Sigmoid colon (tissue), 4 donors: ENCODE measurements around the gene GPR137C.

ENCODE experiments used
- CTCF ChIP-seq, 4 experiments: fragments of 450-650 bp in 3 of 4; fragments of 200-600 bp in 1 of 4; IDR thresholded peaks; one replicate each; pipeline ENCODE4 v1.5.1; 2016 to 2019; ENCODE audit warnings: antibody characterized with exemption in 4 of 4, mild to moderate bottlenecking in 3 of 4, moderate library complexity in 2 of 4
- POLR2AphosphoS5 ChIP-seq, 4 donors: sonication (generic); formaldehyde crosslinking; IDR thresholded peaks; one replicate each; pipeline ENCODE4 v1.6.1; 2017; ENCODE audit warnings: antibody characterized with exemption in 4 of 4

DNA sequence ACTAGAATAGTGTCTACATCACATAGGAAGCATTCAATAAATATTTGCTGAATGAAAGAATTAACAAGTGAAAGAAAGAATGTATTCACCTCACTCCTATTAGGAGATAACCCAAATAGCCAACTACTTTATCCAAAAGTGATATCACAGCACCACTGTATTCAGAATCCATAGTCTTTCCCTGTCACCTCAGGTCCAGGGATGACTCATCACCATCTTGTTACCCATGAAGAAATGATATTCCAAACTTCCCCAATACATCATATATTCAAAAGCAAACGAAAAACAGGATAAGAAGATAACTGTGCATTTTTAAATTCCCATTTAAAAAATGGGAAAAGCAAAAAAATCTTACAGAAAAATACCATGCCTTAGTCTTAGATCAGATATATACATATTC lies 39.4 kb upstream of the GPR137C start:
- no peak for TF ChIP-seq CTCF (IDR thresholded peaks at IDR 0.05)
- no peak for TF ChIP-seq POLR2AphosphoS5 (IDR thresholded peaks at IDR 0.05)
